H9 (cell line): ENCODE data around the gene CDH22. TPM values are rescaled to one million over a fixed set of nuclear protein-coding genes. Genes with fewer than 3 reads are reported as not detected.

Source experiments
- DNase-seq: peaks from one replicate; pipeline ENCODE4 v3.0.0-alpha.2; 2017
- H2AFZ ChIP-seq: one replicate; pipeline ENCODE4 v1.6.1; 2013; ENCODE audit warnings: mild to moderate bottlenecking, low read length, control low read depth, moderate library complexity
- H2AK5ac ChIP-seq: 2 replicates; pipeline ENCODE4 v1.6.1; 2013; ENCODE audit warnings: low read length, control low read depth, mixed read lengths; ENCODE audit not compliant: insufficient read length
- H2BK120ac ChIP-seq: one replicate; pipeline ENCODE4 v1.6.1; 2013; ENCODE audit warnings: low read depth, mild to moderate bottlenecking, low read length, control low read depth, inconsistent platforms; ENCODE audit not compliant: poor library complexity, severe bottlenecking
- H2BK12ac ChIP-seq: 2 replicates; pipeline ENCODE4 v1.6.1; 2013; ENCODE audit warnings: low read length, control low read depth, mixed read lengths, low read depth; ENCODE audit not compliant: insufficient read length
- H2BK15ac ChIP-seq: 2 replicates; pipeline ENCODE4 v1.6.1; 2013; ENCODE audit warnings: low read depth, low read length, control low read depth
- H2BK20ac ChIP-seq: one replicate; pipeline ENCODE4 v1.6.1; 2013; ENCODE audit warnings: low read depth, mild to moderate bottlenecking, low read length, control low read depth, inconsistent platforms; ENCODE audit not compliant: poor library complexity, severe bottlenecking
- H2BK5ac ChIP-seq: 2 replicates; pipeline ENCODE4 v1.6.1; 2013; ENCODE audit warnings: low read length, control low read depth, mixed read lengths; ENCODE audit not compliant: insufficient read length
- H3K14ac ChIP-seq: 2 replicates; pipeline ENCODE4 v1.6.1; 2013; ENCODE audit warnings: low read length, control low read depth; ENCODE audit not compliant: insufficient read depth
- H3K18ac ChIP-seq: 2 replicates; pipeline ENCODE4 v1.6.1; 2013; ENCODE audit warnings: low read depth, mild to moderate bottlenecking, mixed read lengths, low read length, control low read depth; ENCODE audit not compliant: insufficient read length
- H3K23ac ChIP-seq: 2 replicates; pipeline ENCODE4 v1.6.1; 2013; ENCODE audit warnings: low read length, control low read depth, mixed read lengths, low read depth; ENCODE audit not compliant: insufficient read length
- H3K23me2 ChIP-seq: 2 replicates; pipeline ENCODE4 v1.6.1; 2013; ENCODE audit warnings: low read depth, mild to moderate bottlenecking, mixed read lengths, low read length, control low read depth; ENCODE audit not compliant: insufficient read length, poor library complexity, severe bottlenecking
- H3K27ac ChIP-seq: 2 replicates; pipeline ENCODE4 v1.5.1; 2013; ENCODE audit warnings: low read length, control low read depth, mixed read lengths, low read depth; ENCODE audit not compliant: insufficient read length
- H3K27me3 ChIP-seq: 2 replicates; pipeline ENCODE4 v1.6.1; 2013; ENCODE audit warnings: low read length, control low read depth, inconsistent platforms; ENCODE audit not compliant: insufficient read depth
- H3K4ac ChIP-seq: 2 replicates; pipeline ENCODE4 v1.6.1; 2013; ENCODE audit warnings: low read depth, mild to moderate bottlenecking, control low read depth, inconsistent platforms, low read length, moderate library complexity
- H3K4me1 ChIP-seq: 2 replicates; pipeline ENCODE4 v1.6.1; 2013; ENCODE audit warnings: low read length, control low read depth, inconsistent platforms; ENCODE audit not compliant: insufficient read depth
- H3K4me2 ChIP-seq: 2 replicates; pipeline ENCODE4 v1.6.1; 2013; ENCODE audit warnings: low read length, control low read depth, mixed read lengths; ENCODE audit not compliant: insufficient read length, insufficient read depth
- H3K56ac ChIP-seq: 2 replicates; pipeline ENCODE4 v1.6.1; 2013; ENCODE audit warnings: low read depth, mild to moderate bottlenecking, mixed read lengths, low read length, control low read depth; ENCODE audit not compliant: insufficient read length
- H3K79me1 ChIP-seq: 2 replicates; pipeline ENCODE4 v1.6.1; 2013; ENCODE audit warnings: low read depth, mild to moderate bottlenecking, moderate library complexity, low read length, control low read depth, inconsistent platforms; ENCODE audit not compliant: insufficient read depth, poor library complexity, severe bottlenecking
- H3K79me2 ChIP-seq: 2 replicates; pipeline ENCODE4 v1.6.1; 2013; ENCODE audit warnings: low read length, control low read depth, inconsistent platforms; ENCODE audit not compliant: insufficient read depth
- H3K9ac ChIP-seq: 2 replicates; pipeline ENCODE4 v1.6.1; 2013; ENCODE audit warnings: low read length, control low read depth, mixed read lengths; ENCODE audit not compliant: insufficient read length; ENCODE audit errors: extremely low read depth
- H3K9me3 ChIP-seq: one replicate; pipeline ENCODE4 v1.6.1; 2013; ENCODE audit warnings: low read depth, low read length, inconsistent platforms; ENCODE audit not compliant: control insufficient read depth
- H3T11ph ChIP-seq: one replicate; pipeline ENCODE4 v1.6.1; 2013; ENCODE audit warnings: mild to moderate bottlenecking, low read length, control low read depth, inconsistent platforms
- H4K20me1 ChIP-seq: one replicate; pipeline ENCODE4 v1.6.1; 2013; ENCODE audit not compliant: control insufficient read depth, insufficient read length, insufficient read depth
- H4K5ac ChIP-seq: 2 replicates; pipeline ENCODE4 v1.6.1; 2013; ENCODE audit warnings: low read depth, mild to moderate bottlenecking, mixed read lengths, low read length, control low read depth; ENCODE audit not compliant: insufficient read length
- H4K8ac ChIP-seq: replicated peaks from 2 replicates; pipeline ENCODE4 v1.6.1; 2013; ENCODE audit warnings: low read length, control low read depth, mixed read lengths, low read depth; ENCODE audit not compliant: insufficient read length
- H4K91ac ChIP-seq: 2 replicates; pipeline ENCODE4 v1.6.1; 2013; ENCODE audit warnings: low read depth, mild to moderate bottlenecking, moderate library complexity, mixed read lengths, low read length, control low read depth; ENCODE audit not compliant: insufficient read length
- H3K27ac Mint-ChIP-seq, 3 experiments: 2 replicates in 2 of 3; 3 replicates in 1 of 3; pipeline ENCODE4 v1.8.0; 2020 to 2021; ENCODE audit warnings: mixed read lengths in 3 of 3, mild to moderate bottlenecking in 1 of 3, moderate library complexity in 1 of 3
- H3K27me3 Mint-ChIP-seq: 2 replicates; pipeline ENCODE4 v1.8.0; 2021; ENCODE audit warnings: low read depth, mild to moderate bottlenecking, moderate library complexity, mixed read lengths
- H3K36me3 Mint-ChIP-seq, 3 experiments: 2 replicates in 2 of 3; 3 replicates in 1 of 3; pipeline ENCODE4 v1.8.0; 2020 to 2021; ENCODE audit warnings: low read depth in 3 of 3, mixed read lengths in 3 of 3; ENCODE audit not compliant: insufficient read depth in 1 of 3
- H3K4me1 Mint-ChIP-seq, 2 experiments: 2 replicates each; pipeline ENCODE4 v1.8.0; 2020; ENCODE audit warnings: mixed read lengths in 2 of 2
- H3K4me3 Mint-ChIP-seq, 2 experiments: 2 replicates in 1 of 2; 3 replicates in 1 of 2; pipeline ENCODE4 v1.8.0; 2020 to 2021; ENCODE audit warnings: mild to moderate bottlenecking in 2 of 2, mixed read lengths in 2 of 2, moderate library complexity in 1 of 2
- H3K9me3 Mint-ChIP-seq, 2 experiments: 2 replicates in 1 of 2; 3 replicates in 1 of 2; pipeline ENCODE4 v1.8.0; 2020; ENCODE audit warnings: mild to moderate bottlenecking in 2 of 2, mixed read lengths in 2 of 2, moderate library complexity in 1 of 2
- WGBS: extraction: QIAGEN DNeasy Blood & Tissue Kit; methylation state at CpG from one replicate; pipeline ENCODE4 v1.1.7; 2013; ENCODE audit warnings: missing lambda C conversion rate, low lambda C conversion rate, mixed read lengths; ENCODE audit not compliant: insufficient read length; ENCODE audit errors: extremely low coverage; 5-methylcytosine and 5-hydroxymethylcytosine counted together
- total RNA-seq: library from RNA; stranded (reverse); gene quantifications from 2 replicates; pipeline ENCODE4 v1.2.1, GENCODE V29; 2021
- TF ChIP-seq, protein P1 (sequence below): fragments of 200-600 bp; sonication (generic); conservative IDR thresholded peaks from 3 replicates; pipeline ENCODE4 v1.8.0; 2021; ENCODE audit warnings: antibody characterized with exemption, mild to moderate bottlenecking

CDH22 gene
- total RNA-seq, 1 experiment from 2014 or later: not detected

DNA sequence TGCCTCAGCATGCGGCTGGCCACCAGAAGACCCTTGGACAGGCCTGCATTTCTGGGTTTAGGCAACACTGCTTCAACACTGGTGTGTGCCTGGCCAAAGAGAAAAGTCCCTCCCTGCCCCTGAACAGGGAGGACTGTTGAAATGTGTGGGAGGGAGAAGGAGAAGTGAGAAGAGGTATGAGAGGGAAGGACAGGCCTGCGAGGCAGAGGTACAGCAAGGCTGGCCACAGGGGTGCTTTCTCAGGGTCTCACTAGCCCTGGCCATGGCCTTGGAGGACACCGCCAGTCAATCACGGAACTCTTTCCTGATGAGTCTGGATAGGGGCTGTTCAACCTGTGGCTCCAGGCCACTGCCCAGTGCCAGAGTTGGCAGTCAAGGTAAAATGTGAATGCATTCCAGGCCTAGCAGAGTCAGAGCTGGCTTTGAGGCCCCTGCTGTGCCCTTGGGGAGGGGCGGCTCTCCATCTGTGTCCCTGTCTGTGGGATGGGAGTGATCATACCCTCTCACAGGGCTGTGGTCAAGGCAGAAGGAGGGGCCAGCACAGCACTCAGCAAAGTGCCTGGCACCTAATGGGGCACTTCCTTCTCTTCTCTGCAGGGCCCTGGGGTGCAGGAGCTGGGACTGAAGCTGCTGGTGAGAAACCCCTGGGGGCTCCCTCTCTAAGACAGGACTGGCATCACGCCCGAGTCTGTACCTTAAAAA lies 43.2 kb upstream of the CDH22 start:
- Histone ChIP-seq H3K27me3 (no peaks in the 10 kb centered on the region), H4K5ac (no peak overlapping the region), H3K4me1 (no peaks in the 10 kb centered on the region; the same call in 1 of the 2 replicates), H3K23ac (no peak overlapping the region), H2AFZ (no peak overlapping the region), H3K79me1 (no peaks in the 10 kb centered on the region), H3K4ac (no peak overlapping the region), H3T11ph (no peak overlapping the region), H2BK5ac (no peak overlapping the region), H4K8ac (no peak overlapping the region), H3K18ac (no peak overlapping the region), H2AK5ac (no peak overlapping the region), H3K4me2 (no peak overlapping the region), H4K20me1 (no peaks in the 10 kb centered on the region), H2BK120ac (no peak overlapping the region), H3K23me2 (no peaks in the 10 kb centered on the region), H2BK20ac (no peak overlapping the region), H3K9me3 (no peaks in the 10 kb centered on the region), H2BK12ac (no peak overlapping the region), H3K79me2 (no peaks in the 10 kb centered on the region), H2BK15ac (no peak overlapping the region), H3K9ac (no peak overlapping the region), H4K91ac (no peak overlapping the region), H3K14ac (no peak overlapping the region), H3K27ac (no peak overlapping the region), H3K56ac (no peak overlapping the region)
- Mint-ChIP-seq H3K4me1 (peaks cover 30 to 37% of the 10 kb centered on the region in 2 experiments), H3K4me3 (peak overlapping the region in 1 of 2 experiments; percentile 12; a peak in 1 of 5 replicates), H3K36me3 (peaks cover 7 to 53% (median 42%) of the 10 kb centered on the region in 3 experiments), H3K27ac (peak overlapping the region; percentile 70 to 98 (median 98); a peak in 6 of 7 replicates), H3K9me3 (no peaks in the 10 kb centered on the region), H3K27me3 (0 out of 2 replicates have a peak, but pooled peaks cover 2% of the 10 kb centered on the region)
- TF ChIP-seq, protein P1, sequence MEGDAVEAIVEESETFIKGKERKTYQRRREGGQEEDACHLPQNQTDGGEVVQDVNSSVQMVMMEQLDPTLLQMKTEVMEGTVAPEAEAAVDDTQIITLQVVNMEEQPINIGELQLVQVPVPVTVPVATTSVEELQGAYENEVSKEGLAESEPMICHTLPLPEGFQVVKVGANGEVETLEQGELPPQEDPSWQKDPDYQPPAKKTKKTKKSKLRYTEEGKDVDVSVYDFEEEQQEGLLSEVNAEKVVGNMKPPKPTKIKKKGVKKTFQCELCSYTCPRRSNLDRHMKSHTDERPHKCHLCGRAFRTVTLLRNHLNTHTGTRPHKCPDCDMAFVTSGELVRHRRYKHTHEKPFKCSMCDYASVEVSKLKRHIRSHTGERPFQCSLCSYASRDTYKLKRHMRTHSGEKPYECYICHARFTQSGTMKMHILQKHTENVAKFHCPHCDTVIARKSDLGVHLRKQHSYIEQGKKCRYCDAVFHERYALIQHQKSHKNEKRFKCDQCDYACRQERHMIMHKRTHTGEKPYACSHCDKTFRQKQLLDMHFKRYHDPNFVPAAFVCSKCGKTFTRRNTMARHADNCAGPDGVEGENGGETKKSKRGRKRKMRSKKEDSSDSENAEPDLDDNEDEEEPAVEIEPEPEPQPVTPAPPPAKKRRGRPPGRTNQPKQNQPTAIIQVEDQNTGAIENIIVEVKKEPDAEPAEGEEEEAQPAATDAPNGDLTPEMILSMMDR: no peak
- WGBS: no CpG with 5 or more reads among the region's 7 CpGs
- DNase-seq: no peak
